Right lobe of liver (tissue), 6 donors: ENCODE data around the gene DCC. TPM values are rescaled to one million over a fixed set of nuclear protein-coding genes. Genes with fewer than 3 reads are reported as not detected.

Source experiments
- ATAC-seq, 4 donors: fragments of 200-7000 bp; cut with Tn5 transposase; one replicate each; pipeline ENCODE4 v1.9.1; 2020; ENCODE audit warnings: mild to moderate bottlenecking in 4 of 4, moderate library complexity in 4 of 4
- DNase-seq, 3 donors: peaks; one replicate each; pipeline ENCODE4 v3.0.0-alpha.2; 2020
- H3K27ac ChIP-seq, 3 donors: fragments of 200-600 bp; one replicate each; pipeline ENCODE4 v1.8.0; 2022
- H3K27me3 ChIP-seq, 2 donors: fragments of 200-600 bp; one replicate each; pipeline ENCODE4 v1.8.0; 2022
- H3K36me3 ChIP-seq, 4 donors: fragments of 200-600 bp; sonication (generic) in 1 of 4; one replicate each; pipeline versions ENCODE4 v1.5.1 to v1.8.0; 2017 to 2022; ENCODE audit warnings: control low read depth in 1 of 4
- H3K4me1 ChIP-seq, 4 donors: fragments of 200-600 bp; sonication (generic) in 1 of 4; one replicate each; pipeline versions ENCODE4 v1.5.1 to v1.8.0; 2017 to 2022; ENCODE audit warnings: control low read depth in 1 of 4
- H3K4me3 ChIP-seq, 3 donors: fragments of 200-600 bp; one replicate each; pipeline ENCODE4 v1.8.0; 2022
- H3K9me3 ChIP-seq, 4 donors: fragments of 200-600 bp; sonication (generic) in 1 of 4; one replicate each; pipeline versions ENCODE4 v1.5.1 to v1.8.0; 2017 to 2022; ENCODE audit warnings: control low read depth in 1 of 4
- CTCF ChIP-seq, 4 donors: fragments of 200-600 bp in 3 of 4; fragments of 450-650 bp in 1 of 4; IDR thresholded peaks; one replicate each; pipeline versions ENCODE4 v1.5.1 to v1.8.0; 2016 to 2022; ENCODE audit warnings: antibody characterized with exemption in 4 of 4, mild to moderate bottlenecking in 2 of 4
- POLR2A ChIP-seq: fragments of 450-650 bp; IDR thresholded peaks from one replicate; pipeline ENCODE4 v1.6.1; 2017; ENCODE audit warnings: antibody characterized with exemption, mild to moderate bottlenecking
- WGBS: methylation state at CpG from one replicate; pipeline ENCODE4 v1.1.6; 2018; ENCODE audit warnings: low coverage, low lambda C conversion rate; ENCODE audit not compliant: insufficient coverage; ENCODE audit errors: missing lambda C conversion rate; 5-methylcytosine and 5-hydroxymethylcytosine counted together
- intact Hi-C, 2 donors: fragments of 100-400 bp; cut with DNase I; formaldehyde crosslinking; loops; one replicate each; pipeline versions ENCODE4 v1.11.2 to v1.14.1; 2022
- total RNA-seq, 6 experiments: library from RNA; depleted of rRNA in 2 of 6; stranded (reverse); fragments of >200 nt in 2 of 6; fragmentation: NEBNext Ultra II Directional in 3 of 6; extraction: Animal tissue kit (Norgen Biotek cat#: 25700) in 3 of 6; gene quantifications; one replicate each; pipeline versions ENCODE4 v1.1.0 to v1.2.4, GENCODE V29; 2016 to 2023
- donor health status: DM: no; HTN: yes; CAD: no.
- donor health status: DM: no; HTN: no; CAD: no.
- donor health status: DM: no; HTN: no; CAD: no.
- donor health status: DM: no; HTN: yes; CAD: no.
- donor health status: DM: no; HTN: yes; CAD: no.

The DCC gene
- total RNA-seq, 6 experiments from 2014 or later: 0.06 TPM; not detected in 5

- no peak for TF ChIP-seq CTCF (IDR thresholded peaks at IDR 0.05)
- no peak for TF ChIP-seq POLR2A
- Histone ChIP-seq H3K4me3 (no peak overlapping the region), H3K4me1 (no peaks in the 10 kb centered on the region), H3K27ac (no peak overlapping the region), H3K9me3 (no peaks in the 10 kb centered on the region), H3K27me3 (no peaks in the 10 kb centered on the region), H3K36me3 (no peaks in the 10 kb centered on the region)
- intact Hi-C loops: no loop called here
- WGBS: 48% methylated on average over 4 of the region's 4 CpGs
- DNase-seq (no peak), ATAC-seq (no peak)
Measured at GRCh38 chr18:53526101-53526870, 1186.3 kb downstream of the DCC start.

GRCh38 chr18:53527365-53527764 is 1187.4 kb downstream of the DCC start:
- intact Hi-C loops: no loop called here
- Histone ChIP-seq H3K27ac (no peak overlapping the region), H3K4me3 (no peak overlapping the region), H3K27me3 (no peaks in the 10 kb centered on the region), H3K9me3 (no peaks in the 10 kb centered on the region), H3K4me1 (no peaks in the 10 kb centered on the region), H3K36me3 (no peaks in the 10 kb centered on the region)
- TF ChIP-seq CTCF (IDR thresholded peaks at IDR 0.05) (no peak), POLR2A (no peak)
- ATAC-seq (no peak), DNase-seq (no peak)
- 83% methylated on average over 2 of the region's 2 CpGs for WGBS

GRCh38 chr18:53531187-53531586 is 1191.2 kb downstream of the DCC start:
- Histone ChIP-seq H3K4me3 (no peak overlapping the region), H3K27me3 (no peaks in the 10 kb centered on the region), H3K36me3 (no peaks in the 10 kb centered on the region), H3K9me3 (no peaks in the 10 kb centered on the region), H3K4me1 (no peaks in the 10 kb centered on the region), H3K27ac (no peak overlapping the region)
- DNase-seq (no peak), ATAC-seq (no peak)
- TF ChIP-seq CTCF (IDR thresholded peaks at IDR 0.05) (no peak), POLR2A (no peak)
- intact Hi-C loops: no loop called here

GRCh38 chr18:53531896-53532295 is 1191.9 kb downstream of the DCC start:
- DNase-seq: no peak
- Histone ChIP-seq H3K27ac (no peak overlapping the region), H3K27me3 (no peaks in the 10 kb centered on the region), H3K36me3 (no peaks in the 10 kb centered on the region), H3K9me3 (no peaks in the 10 kb centered on the region), H3K4me1 (no peaks in the 10 kb centered on the region), H3K4me3 (no peak overlapping the region)
- TF ChIP-seq POLR2A (no peak), CTCF (IDR thresholded peaks at IDR 0.05) (no peak)
- intact Hi-C loops: no loop called here
- WGBS: 38% methylated on average over 1 of the region's 1 CpG
- no peak for ATAC-seq
